CD1c-positive myeloid dendritic cell (primary cell): ENCODE data around the gene TRIM29.
"Not testable (repeated sequence)": the region's sequence is repeated elsewhere in the genome, so short reads cannot be mapped to it uniquely, and the experiment has no call there.

Experiments used
- DNase-seq: peaks from one replicate; pipeline ENCODE4 v3.0.0-alpha.2; 2016; ENCODE audit errors: extremely low spot score

Gene TRIM29, protein sequence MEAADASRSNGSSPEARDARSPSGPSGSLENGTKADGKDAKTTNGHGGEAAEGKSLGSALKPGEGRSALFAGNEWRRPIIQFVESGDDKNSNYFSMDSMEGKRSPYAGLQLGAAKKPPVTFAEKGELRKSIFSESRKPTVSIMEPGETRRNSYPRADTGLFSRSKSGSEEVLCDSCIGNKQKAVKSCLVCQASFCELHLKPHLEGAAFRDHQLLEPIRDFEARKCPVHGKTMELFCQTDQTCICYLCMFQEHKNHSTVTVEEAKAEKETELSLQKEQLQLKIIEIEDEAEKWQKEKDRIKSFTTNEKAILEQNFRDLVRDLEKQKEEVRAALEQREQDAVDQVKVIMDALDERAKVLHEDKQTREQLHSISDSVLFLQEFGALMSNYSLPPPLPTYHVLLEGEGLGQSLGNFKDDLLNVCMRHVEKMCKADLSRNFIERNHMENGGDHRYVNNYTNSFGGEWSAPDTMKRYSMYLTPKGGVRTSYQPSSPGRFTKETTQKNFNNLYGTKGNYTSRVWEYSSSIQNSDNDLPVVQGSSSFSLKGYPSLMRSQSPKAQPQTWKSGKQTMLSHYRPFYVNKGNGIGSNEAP

DNA sequence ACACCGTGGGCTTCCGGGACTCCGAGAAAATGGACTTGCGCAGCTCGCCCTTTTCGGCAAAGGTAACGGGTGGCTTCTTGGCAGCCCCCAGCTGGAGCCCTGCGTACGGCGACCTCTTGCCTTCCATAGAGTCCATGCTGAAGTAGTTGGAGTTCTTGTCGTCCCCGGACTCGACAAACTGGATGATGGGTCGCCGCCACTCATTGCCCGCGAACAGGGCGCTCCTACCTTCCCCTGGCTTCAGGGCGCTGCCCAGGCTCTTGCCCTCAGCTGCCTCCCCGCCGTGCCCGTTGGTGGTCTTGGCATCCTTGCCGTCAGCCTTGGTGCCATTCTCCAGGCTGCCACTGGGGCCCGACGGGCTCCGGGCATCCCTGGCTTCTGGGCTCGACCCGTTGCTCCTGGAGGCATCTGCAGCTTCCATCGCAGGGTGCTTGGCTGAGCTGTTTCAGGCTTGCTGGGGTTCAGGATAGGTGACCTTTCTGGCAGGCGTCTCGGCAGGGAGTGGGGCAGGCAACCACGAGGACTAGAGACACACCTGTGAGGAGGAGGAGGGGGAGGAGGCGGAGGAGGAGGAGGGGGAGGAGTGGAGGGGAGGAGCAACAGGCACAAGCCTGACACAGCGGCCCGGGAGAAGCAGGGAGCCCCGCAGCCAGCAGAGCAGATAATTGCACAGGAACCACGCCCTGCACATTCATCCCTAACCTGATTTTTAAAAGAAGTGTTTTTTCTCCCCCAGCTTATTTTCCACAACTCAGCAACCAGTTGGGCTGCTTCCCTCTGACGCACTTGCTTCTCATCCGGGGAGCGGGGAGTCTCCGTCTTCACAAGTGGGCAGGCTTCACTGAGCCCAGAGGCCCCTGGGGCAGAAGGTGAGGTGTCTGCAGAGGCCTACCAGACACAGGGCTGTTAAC, at the start of gene TRIM29:
Gene TRIM29, minus strand, starts transcription at position 503 of the 911 bp plus-strand sequence. Its CDS starts 82 bp downstream, at position 421.
- no peak for DNase-seq

DNA sequence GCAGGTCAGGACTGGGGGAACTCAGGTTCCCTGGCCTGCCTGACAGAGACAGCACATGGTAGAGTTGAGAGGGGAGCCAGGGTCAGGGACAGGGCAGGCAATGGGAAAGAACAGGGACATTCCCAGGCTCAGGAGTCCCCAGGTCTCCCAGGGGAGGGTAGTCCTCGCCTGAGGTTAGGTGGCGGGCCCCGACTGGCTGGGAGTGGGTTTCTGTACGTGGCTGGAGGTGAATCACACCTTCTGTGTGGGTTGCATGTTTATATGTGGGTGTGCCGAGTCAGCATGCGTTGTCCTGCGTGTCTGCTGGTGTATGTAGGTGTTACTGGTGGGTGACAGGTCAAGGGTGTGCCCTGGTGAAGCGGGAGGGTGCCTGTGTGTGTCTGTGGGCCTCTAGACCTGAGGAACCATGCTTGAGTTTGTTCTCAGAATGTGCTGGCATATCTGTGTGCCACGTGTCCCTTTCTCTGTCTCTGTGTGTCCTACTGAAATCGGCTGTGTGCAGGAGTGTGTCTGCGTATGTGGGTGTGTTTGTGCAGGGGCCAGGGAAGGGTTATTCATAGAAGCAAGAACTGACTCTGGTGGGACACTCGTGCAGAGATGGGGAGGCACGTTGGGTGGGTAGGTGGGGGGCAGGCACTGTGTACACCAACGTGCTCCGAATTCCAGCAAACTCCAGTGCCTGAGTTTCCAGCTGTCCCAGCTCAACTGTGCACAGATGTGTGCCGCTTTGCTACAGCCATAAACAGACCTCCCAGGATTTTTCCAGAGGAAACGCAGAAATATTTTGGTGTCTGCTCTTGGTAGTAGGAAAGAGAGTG, 49.1 kb upstream of the TRIM29 start:
- peak; percentile 24 for DNase-seq

DNA sequence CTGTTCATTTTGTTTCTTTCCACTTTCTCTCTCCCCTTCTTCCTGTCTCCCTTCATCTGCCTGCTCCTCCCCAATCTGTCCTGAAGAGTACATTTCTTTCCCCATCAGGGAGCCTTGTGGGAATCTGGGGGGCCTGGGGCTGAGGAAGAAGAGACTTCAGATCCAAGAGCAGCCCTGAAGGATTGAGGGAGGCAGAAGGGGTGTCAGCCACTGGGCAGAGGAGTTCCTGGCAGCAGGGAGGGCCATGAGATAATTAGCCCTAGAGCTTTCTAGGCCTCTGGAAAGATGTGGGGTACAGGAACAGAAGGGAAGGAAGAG, 48.5 kb upstream of the TRIM29 start:
- no peak for DNase-seq

DNA sequence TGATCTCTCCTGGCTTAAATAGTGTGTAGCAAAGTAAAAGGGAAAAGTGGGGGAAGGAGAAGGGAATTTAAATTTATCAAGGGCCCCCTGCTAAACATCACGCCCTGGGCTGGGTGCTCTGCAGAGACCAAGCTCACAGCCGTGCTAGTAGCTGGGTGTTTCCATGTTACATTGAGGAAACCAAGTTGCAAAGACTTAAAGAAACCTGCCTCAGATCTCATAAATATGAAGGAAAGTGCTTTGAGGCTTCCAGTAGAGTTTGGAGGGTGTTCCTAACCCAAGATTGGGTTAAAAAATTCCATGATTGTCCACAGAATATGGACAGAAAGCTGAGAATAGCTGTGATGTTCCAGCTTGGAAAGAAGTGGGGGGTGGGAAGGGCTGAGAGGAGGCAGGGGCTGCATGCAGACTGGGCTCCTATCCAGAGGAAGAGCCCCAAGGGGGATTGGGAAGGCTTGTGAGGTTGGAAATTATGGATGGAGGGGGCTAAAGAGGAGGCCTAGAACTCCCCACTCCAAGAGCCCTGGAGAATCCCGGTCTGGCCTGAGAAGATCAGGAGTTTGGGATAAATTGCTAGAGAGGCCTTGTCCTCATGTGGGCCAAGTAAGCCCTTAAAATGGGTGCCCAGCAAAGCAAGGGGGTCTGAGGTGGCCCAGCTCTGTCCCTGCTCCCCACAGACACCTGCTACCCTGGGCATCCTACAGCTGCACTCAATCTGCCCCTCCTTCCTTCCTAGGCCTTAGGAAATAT, 48.0 kb upstream of the TRIM29 start:
- DNase-seq: no peak

DNA sequence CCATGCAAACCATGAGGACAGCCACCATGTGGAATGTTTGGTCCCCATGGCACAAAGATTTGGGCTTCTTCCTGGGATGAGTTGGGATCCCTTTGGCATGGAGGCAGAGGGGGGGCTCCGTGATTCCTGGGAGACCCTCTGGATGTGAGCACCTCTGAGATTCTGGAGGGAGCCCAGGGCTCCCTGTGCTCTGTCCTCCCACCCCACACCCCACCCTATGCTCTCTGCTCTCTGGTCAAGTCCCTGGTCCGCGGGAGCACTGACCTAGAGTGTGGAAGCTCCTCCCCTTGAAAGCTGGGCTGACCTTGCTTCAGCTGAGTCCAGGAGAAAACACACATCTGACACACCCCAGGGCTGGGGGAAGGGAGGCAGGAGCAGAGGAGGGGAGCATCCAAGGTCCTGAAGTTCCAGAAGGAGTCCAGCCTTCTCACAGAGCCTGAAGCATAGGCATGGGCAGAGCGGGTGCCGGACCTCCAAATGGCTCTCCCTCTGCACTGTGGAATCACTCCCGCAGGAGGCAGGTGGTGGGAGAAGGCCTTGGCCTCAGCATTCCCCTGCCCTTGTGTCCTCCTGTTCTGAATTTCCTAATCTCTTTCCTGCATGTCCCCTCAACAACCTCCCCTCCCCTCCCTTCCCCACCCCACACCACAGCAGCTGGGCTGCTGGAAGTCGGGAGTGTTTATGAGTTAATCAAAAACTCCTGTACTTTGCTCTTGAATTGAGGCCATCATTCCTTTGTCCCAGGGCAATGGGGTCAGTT, 47.2 kb upstream of the TRIM29 start:
- DNase-seq: no peak

DNA sequence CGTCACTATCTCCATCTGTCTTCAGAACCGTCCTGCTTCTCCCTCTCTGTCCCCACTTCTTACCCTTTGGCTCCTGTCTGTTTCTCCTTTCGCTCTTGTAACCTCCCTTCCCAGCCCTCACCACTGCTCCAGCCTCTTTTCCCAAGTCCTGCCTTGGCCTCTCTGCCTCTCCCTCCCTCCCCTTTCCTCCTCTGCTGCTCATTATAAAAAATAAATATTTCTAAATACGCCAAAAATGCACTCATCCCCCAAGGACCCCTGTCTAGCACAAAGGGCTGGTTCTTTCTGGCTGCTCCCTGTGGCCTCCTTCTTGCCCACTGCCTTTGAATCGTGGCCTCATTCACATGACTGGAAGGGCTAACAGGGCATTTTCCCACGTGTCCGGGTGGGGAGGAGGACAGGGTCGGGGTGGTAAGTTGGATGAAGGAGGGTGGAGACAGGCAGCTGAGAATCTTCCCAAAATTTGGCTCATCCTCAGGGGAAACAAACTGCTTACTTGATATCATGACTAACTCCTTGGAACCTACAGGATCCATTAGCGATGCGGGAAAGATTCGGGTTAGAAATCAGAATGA, 46.5 kb upstream of the TRIM29 start:
- no peak for DNase-seq

DNA sequence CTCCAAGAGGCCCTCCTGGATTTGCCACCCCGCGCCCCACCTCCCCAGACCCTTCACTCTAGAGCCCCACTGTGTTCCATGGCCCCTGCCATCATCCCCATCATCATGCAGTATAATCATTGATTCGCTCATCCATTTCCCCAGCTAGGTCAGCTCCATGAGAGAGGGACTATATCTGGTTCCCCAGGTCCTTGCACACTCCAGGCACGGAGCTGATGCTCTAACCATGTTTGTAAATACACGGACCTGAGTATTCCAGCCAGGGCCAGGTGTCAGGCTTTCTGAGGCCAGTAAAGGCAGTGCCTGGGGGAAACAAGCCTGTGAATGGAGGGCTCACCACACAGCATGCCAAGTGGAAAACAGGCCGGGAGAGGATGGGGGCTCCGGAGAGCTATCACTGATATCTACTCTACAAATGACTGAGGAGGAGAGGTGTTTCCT, 45.8 kb upstream of the TRIM29 start:
- no peak for DNase-seq

DNA sequence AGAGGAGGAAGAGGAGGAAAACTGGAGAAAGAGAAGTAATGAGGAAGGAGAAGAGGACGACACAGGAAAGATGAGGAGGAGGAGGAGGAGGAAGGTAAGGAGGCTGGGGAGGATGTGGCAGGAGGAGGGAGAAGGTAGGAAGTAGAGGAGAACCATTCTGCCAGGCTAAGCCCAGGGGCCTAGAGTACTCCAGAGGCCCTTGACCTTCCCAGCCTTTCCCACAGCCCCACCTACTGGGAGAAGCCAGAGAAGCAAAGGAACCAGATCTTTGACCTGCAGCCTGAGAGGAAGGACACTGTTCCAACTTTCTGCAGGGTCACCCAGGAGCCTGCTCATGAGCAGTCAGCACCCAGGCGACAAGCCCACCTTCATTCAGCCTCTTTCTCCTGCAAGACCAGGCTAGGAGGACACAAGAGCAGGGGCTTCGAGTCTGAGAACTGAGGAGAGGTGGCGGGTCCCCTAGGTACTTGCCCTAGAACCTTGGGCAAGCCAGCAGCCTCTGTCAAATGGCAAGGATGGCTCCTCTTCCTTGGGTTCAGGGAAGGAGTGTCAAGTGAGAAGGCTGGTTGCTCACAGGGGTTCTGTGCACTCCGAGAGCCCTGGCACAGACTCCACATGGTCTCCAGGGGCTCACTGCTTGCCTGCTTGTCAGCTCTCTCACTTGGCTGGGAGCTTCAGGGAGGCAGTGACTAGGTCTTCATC, 45.0 kb upstream of the TRIM29 start:
- DNase-seq: peak; percentile 18

DNA sequence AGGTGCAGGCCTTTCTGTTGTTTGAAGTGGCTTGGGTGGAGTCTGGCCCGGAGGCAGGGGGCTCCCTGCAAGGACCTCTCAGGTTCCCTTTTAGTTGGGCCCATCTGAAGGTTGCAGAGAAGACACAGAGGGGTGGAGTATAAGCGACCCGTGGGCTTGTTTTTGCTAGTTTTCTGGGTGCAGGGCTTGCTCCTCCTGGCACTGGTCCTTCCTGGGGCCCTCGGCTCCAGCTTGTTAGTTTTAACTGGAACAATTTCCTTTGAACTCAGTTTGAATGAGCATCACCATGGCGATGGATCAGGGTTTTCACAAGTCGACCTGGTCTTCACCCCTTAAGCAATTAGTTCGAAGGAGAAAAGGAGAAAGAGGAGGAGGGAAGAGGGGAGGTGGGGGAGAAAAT, 44.5 kb upstream of the TRIM29 start:
- no peak for DNase-seq

DNA sequence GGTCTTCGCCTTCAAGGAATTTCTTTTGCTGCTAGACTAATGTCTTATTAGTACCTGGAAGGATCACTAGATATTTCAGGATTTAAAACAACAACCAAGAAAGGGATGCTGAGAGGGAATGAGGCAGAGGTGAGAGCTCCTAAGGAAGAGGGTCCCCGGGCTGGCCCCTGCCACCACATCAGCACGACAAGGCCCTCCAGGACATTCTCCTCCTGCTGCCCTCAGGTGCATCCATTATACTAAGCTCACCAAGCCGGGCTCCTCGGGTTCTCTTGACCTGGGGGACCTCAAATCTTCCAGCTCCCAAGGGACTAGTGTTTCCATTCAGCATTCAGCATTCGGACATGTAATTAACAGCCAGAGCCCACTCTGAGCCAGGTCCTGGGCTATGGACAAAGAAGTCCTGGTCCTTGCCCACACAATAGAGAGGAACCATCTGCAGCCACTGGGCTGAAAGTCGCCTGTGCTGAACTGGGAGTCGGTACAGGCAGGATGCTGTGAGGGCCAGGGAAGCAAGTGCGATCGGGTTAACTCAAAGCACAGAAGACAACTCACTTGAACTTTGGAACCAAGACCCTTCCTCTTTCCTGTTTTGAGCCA, 43.6 kb upstream of the TRIM29 start:
- DNase-seq: no peak

DNA sequence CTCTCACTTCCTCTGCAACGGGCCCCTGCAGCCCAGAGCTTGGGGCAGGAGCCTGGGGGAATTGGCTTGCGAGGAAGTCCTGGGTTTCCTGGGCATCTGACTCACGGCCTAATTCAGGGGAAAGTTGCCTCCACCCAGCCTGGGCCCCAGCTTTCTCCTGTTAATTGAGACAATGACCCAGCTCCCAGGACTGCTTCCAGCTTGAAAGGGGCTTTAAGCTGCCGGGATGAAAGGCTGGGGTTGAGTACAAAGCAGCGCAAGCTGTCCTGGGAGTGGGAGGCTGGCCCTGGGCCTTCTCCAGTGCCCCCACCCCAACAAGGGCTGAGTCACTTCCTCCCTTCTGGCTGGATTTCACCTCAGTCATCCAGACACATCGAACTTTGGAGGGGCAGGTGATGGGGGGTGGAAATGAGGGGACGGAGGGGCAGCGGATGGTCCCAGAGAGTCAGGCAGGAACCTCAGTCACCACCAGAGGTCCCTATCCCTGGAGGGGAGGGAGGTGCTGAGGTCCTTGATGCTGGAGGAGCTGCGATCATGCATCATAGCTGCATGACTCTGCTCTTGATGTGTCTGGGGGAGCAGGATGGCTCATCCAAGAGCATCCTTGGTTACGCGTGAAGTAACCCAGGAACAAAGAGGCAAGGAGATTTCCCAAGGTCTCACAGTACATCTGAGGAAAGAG, 42.8 kb upstream of the TRIM29 start:
- DNase-seq: peak; percentile 30

DNA sequence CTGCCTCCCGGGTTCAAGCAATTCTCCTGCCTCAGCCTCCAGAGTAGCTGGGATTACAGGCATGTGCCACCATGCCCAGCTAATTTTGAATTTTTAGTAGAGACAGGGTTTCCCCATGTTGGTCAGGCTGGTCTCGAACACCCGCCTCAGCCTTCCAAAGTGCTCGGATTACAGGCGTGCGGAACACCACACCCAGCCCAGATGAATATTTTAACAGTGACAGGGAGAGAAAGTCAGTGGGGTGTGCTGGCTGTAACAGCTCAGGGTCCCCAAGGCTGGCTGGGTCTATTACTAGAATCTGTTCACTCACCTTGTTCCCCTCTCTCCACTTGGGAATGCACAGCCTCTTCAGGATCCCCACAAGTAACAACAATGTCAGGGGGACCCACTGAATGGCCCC, 42.1 kb upstream of the TRIM29 start:
- DNase-seq: not testable (repeated sequence)

DNA sequence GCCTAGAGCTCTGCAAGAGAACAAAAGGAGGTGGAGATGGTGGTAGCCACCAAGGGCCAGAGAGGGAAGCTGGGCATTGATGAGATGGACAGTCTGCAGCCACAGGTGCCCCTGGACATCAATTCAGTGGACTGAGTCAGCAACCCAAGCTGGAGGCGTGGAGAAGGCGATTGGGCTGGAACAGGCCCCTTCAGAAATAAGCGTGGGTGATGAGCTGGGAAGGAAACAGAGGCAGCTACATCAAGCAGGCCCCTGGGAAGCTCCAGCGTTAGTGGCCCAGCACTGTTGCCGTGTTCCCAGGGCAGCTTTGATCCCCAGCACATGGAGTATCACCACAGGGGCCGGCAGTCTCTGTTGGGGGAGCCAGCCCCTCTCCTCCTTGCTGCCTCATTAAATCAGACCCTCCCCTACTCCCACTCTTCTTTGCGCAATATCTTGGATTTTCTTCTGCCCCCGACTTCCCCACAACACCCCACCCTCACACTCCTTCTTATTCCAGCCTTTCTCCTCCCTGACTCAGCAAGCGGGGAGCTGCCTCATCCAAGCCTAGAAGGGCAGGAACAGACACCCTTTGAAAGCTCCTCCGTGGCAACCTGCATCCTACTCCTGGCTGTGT, 41.3 kb upstream of the TRIM29 start:
- DNase-seq: no peak

DNA sequence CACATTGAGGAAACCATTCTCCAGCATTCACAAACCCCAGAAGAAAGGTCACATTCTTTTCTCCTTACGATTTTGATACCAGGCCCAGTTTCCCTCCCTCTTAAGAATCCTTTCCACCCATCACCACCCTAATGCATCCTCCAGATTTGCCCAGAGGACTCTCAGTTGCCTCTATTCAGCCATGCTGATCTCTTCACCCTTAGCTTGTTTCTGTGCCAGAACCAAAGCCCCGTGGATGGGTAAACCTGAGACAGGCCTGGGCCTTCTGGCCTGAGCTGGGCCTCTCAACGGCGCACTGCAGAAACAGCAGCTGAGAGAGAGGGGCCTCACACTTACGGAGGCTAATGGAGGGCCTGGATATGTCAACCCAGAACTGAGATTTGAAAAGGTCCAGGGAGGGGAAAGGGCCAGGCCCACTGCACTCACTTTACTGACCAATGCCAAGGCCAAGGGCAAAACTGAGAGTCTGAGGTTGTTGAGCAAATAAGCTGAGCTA, 40.7 kb upstream of the TRIM29 start:
- no peak for DNase-seq

DNA sequence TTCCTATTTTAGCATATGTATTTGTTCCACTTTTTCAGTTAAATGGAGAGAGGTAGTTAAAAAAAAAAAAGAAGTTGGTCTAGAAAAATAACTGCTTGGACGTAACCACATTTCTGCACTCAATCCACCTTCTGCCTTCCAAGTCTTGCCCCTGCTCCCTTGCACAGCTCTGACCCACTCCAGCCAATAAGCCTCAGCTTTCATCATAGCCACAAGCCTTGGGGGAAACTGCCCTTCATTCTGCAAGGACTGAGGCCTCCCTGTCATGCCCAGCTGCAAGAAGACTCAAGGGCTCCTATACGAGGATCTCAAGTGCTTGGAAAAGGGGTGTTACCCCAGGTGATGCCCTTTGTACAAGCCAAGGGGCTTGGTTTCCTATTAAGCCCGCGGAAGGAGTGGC, 37.0 kb upstream of the TRIM29 start:
- DNase-seq: no peak

DNA sequence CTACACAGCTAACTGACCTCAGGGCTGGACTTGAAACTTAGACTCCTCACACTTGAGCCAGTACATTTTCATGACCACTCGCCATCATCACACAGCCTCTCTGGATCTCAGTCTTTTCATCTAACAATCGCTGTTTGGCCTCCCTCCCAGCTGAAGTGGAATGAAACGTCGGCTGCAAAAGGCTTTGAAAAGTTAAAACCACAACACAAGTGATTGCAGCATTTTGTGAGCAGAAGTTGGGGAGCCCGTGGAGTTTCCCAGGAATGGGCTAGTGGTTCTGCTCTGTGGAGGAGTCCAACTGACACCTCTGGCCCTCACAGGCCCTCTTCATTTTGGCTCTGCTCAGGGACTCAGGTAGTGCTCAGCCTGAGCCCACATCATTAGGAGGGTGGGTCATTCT, 35.9 kb upstream of the TRIM29 start:
- no peak for DNase-seq

DNA sequence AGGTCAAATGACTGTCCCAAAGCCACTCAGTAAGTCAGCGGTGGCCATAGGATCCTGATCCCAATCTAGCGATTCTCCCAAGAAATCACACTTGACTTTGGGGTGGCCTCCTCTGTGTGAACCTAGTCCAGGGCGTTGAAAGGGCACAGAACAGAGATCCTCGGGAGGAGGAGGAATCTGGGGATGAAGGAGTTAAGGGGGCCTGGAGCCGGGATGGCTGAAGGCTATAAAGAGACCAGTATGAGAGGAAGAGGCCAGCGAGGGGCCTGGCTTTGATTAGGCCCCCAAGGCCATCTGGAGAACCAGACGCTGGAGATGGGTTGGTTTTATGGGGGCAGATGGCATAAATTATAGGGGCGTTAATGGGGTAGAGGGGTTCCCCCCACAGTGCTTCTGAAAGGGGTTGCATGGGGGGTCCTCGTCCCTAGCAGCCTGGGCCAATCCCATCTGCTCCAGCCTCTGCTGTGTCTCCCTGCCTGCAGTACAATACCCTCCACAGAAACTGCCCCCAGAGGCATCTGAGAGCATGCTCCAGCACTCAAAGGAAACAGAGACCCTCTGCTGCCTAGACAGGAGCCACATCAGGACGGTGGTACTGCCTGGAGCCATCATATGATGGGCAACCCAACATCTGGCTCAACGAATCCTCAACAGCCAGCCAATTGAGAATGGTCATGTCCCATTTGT, 35.2 kb upstream of the TRIM29 start:
- DNase-seq: no peak
